Germinal center (tissue), 1 donor: Measurements from ENCODE around the gene KIAA1328.

ENCODE experiments used
- DNase-seq: peaks from one replicate; pipeline ENCODE4 v3.0.0; 2012; ENCODE audit warnings: mixed read lengths, low spot score

Gene KIAA1328

DNA sequence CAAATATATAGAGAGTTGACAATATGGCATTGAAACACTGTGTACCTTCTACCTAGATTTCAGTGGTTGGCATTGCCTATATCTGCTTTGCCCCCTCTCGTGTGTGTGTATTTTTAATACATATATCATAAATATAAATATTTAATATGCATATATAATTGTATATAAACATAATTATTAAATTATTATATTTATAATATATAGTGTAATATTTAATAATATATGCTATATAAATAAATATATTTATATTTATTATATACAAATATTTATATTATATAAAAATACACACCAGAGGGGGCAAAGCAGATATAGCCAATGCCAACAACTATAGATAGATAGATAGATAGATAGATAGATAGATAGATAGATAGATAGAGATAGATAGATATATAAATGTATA is 124.1 kb downstream of the KIAA1328 start:
- no peak for DNase-seq

DNA sequence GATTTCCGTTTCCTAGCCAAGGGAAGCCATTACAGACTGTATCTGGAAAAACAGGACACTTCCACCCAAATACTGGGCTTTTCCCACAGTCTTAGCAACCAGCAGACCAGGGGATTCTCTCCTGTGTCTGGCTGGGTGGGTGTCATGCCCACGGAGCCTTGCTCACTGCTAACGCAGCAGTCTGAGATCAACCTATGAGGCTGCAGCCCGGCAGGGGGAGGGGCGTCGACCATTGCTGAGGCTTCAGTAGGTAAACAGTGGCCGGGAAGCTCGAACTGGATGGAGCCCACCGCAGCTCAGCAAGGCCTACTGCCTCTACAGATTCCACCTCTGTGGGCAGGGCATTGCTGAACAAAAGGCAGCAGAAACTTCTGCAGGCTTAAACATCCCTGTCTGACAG is 131.1 kb downstream of the KIAA1328 start:
- DNase-seq: no peak

DNA sequence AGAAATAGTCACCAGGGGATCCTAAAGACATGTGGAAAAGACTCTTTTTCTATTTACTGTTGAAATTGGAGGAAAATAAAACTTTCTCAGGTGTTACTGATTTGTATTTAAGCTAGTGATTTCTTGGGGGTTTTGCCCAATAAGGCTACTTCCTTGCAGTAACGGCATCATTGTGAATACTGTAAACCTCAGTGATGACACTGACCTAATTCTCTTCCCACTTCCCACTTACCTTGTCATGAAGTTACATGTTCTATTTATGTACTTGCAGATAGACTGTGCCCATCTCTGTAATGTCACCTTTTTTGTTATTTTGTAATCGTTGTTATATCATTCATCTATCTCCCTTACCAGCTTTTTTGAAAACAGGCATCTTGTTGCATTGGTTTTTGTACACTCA is 134.5 kb downstream of the KIAA1328 start:
- DNase-seq: no peak

DNA sequence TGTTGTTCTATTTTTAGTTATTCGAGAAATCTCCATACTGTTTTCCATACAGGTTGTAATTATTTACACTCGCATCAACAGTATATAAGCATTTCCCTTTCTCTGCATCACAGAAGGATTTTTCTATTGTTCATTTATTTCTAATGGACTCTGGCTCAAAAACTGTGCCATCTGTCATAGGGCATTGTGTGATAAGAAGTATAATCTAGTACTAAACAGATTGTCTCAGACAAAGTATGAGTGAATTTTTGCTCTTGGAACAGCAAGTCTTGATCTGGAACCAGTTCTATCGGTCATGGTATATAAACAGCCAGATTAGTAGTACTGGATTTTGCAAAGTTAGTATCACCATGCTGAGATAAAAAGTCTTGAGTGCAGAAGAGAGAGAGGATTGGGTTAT is 145.8 kb downstream of the KIAA1328 start:
- DNase-seq: no peak

DNA sequence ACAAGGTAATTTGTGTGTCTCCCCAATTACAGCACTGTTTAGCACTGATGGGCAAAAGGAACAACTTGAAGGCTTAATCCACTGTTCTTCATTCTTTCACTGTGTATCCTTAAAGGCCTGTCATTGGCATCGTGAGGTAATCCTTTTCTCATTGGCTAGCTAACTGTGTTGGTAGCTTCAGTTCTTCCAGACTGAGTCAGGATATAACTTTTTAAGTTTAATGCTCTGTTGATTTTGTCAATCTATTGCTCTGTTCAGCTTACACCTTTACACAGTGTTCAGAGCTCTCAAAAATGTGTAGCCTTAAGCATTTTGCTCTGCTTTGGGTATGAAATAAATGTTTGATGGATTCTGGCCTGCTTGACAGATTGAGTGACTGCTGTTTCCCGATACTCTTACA is 148.2 kb downstream of the KIAA1328 start:
- no peak for DNase-seq

DNA sequence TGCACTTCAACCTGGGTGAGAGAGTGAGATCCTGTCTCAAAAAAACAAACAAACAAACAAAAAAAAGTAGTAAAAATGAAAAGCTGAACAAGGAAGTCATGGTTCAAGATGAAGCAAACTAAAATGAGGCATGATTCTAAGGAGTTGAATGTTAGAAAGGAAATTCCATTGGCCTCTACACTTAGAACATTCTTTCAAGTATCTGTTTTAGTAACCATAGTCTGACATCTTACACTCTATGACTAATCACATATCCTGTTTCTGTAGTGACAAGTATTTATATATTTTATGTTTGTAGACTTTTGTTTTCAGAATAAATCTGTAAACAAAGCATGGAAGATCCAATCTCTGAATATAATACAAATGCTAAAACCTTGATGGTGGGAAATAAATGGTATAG is 164.1 kb downstream of the KIAA1328 start:
- DNase-seq: no peak

DNA sequence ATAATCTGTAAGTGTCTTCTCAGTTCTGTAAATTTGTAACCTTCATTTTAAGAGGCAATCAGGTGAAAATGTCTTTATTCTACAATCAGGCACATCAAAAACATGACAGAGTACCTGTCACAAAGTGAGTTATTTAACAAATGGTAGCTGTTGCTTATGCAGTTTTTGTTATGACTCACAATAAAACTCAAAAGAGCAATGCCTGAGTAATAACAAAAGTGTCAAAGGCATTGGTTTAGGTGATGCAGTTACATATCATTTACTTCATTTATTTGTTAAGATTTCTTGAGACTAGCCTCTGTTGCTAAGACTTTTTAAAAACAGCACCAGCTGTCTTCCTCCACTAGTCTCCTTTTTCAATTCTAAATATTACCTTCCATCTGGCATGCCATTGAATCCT is 177.8 kb downstream of the KIAA1328 start:
- DNase-seq: no peak

DNA sequence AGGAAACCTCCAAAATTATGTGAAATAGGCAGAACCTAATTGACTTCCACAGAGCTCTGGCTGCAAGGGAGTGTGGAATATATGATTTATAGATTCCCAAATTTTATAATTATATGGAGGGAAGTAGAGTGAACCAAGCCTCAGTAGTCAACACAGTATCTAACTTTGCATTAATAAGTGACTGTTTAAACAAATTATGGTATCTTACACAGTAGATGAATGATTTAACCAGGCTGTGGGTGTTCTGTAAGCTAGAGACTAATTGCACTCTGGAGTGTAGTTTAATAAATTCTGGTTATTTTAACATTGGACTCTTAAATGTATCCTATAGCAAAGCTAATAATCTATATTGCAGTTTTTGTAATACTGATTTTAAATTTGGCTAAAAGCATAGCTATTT is 183.5 kb downstream of the KIAA1328 start:
- no peak for DNase-seq

DNA sequence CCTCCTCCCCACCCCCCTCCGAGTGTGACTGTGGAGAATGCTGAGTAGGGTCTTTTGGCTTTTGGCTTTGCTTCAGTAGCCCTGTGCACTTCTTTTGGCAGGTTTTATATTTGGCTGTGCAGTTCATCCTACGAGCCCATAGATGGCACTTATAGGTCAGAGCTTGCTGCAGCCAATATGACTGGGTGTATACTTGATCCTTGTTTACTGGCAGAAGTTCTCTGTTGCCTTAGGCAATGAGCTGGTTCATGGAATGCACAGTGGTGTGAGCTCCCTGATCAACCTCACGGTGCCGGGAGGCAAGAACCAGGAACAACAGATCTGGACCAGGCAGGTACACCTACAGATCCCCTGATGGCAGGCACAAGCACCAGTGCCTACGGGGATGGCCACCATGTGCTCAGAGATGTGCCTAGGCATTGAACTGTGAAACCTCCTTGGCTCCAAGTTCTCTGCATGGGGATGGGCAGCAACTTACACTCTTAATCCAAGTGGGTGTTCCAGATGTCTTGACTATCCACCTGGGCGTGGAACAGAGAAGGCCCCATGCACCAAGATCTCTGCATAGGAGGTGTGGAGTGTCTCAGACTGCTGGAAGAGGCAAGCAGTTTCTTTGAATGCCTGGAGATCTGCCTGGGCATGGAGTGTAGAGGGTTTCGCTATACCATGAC is 190.4 kb downstream of the KIAA1328 start:
- no peak for DNase-seq

DNA sequence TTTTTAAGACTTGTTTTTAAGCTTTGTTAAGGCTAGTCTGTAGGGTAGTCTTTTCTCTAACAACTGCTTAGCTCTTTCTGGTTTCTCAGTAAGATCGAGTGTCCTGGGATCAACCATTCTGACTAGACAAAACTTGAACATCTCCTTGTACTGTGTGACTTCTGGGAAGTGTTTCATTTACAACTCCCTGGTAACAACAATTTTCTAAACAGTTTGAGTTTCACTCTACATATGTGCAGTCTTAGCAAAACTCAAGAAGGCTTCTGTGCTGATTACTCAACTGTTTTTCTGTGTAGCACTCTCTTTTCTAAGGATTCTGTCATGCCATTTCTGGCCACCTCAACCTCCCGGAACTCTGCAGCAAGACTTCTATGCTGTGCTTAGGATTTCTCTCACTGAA is 204.5 kb downstream of the KIAA1328 start:
- DNase-seq: no peak

DNA sequence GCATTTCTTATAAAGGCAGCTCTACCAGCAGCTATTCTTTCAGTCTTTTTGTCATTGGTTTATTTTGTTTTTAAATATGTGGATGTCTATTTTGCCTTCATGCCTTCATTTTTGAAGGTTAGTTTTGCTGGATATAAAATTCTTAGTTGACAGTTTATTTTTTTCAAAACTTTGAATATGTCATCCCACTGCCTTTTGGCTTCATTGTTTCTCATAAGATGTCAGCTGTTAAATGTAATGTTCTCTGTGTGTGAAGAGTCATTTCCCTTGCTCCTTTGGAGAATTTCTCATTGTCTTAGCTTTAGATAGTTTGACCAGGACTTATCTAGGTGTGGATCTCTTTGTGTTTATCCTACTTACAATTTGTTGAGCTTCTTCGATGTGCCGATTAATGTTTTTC is 213.5 kb downstream of the KIAA1328 start:
- DNase-seq: no peak

DNA sequence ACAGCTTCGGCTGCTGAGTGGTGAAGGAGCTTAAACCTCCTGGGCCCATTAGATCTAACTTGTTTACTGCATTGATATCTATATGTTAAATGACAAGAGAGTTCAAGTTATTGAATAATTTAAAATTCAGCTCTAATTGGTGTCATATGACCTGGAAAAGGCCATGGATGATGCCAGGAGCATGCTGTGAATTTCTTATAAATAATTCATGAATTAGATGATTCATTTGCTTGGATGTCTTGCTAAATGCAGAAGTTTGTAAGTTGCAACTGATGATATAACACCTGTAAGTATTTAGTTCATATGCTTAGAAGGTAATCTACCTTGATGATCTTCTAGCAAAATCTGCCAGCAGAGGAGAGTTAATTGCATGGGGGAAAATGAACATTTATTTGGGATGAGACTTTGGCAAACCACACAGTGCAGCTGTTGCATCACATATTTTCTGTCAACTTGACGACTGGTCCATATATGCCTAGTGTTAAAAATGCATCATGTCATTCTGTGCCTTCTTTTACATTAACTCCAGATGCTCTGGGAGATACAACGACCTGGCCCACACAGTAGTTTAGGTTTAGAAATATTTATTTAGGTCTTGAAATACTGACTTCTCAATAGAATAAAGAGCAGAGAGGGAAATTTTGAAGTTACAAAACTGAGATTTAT is 226.3 kb downstream of the KIAA1328 start:
- DNase-seq: no peak

DNA sequence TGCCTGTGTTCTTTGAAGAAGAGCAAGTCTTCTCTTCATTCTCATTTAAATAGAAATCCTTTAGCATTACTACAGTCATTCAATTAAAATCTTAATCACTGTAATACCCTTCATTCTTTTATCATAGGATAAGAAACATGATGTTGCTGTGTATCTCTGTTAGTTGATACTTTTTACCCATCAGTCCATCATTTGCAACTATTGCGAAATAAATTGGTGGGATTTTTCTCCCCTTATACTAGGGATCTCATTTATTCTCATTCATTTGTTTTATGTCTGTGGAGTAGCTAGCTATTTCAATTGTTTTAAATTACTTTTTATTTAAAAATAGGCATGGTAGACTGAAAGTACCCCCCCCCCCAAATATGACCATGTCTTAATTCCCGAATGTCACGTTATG is 235.3 kb downstream of the KIAA1328 start:
- no peak for DNase-seq

DNA sequence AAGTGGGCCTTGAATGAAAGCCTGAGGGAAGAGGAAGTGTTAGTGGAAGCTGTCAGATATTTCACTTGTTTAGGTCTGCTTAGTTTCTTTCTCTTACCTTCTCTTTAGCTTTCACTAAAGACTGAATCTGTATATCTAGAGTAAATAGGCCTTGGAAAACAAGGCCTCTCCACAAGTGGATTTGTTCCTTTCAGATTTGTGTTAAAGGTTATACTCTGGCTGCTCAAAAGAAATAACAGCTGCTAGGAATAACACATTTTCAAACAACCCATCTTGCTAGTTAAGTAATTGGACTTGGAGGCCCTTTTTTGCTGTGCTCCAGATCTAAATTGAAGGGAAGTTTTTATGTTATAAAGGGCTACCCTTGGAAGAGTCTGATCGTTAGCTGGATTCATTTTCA is 236.3 kb downstream of the KIAA1328 start:
- DNase-seq: no peak

DNA sequence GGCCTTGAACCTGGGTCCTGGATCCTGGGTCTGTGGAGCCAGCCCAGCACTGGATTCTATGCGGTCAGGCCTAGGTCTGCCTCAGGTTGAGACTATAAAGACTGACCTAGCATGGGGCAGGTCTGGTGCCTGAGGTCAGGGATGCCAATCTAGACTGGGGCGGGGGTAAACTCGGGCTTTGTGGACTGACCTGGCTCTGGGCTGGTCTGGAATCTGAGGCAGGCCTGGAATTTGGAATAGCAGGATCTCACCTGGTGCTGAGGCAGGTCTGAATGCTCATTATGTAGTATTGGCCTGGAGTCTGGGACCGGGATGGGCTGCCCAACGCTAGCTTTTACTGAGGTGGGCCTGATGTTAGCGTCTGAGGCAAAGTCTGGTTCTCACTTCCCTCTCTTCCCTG is 256.0 kb downstream of the KIAA1328 start:
- DNase-seq: no peak

DNA sequence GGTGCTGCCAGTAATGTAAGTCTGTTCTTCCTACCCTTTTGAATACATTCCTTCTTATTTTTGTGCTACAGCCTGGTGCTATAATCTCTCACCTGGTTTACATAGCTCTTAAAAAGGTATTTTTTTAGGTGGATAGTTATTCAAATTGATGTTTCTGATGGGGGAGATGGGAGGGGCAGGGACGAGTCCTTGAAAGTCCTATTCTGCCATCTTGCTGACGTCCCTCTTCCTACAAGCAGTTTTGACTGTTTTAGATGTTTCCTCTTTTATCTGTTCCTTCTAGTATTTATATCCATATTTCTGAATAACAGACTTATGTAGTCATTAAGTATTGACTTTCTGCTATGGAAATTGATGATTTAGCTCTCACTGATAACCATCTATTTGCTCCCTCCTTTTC is 256.4 kb downstream of the KIAA1328 start:
- no peak for DNase-seq

DNA sequence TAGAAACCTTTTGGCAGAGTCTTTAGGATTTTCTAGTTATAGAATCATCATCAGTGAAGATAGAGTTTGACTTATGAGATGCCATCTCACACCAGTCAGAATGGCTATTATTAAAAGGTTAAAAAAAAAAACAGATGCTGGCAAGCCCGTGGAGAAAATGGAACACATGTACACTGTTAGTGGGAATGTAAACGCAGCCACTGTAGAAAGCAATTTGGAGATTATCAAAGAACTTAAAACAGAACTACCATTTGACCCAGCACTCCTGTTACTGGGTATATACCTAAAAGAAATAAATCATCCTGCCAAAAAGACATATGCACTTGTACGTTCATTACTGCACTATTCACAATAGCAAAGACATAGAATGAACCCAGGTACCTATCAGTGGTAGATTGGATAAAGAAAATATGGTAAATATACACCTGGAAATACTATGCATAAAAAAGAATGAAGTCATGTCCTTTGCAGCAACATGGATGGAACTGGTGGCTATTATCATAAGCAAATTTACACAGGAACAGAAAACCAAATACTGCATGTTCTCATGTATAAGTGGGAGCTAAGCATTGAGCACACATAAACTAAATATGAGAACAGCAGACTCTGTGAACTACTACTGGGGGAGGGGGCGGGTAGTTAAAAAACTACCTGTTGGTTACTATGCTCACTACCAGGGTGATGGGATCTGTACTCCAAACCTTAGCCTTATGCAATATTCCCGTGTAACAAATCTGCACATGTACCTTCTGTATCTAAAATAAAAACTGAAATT is 279.0 kb downstream of the KIAA1328 start:
- no peak for DNase-seq

DNA sequence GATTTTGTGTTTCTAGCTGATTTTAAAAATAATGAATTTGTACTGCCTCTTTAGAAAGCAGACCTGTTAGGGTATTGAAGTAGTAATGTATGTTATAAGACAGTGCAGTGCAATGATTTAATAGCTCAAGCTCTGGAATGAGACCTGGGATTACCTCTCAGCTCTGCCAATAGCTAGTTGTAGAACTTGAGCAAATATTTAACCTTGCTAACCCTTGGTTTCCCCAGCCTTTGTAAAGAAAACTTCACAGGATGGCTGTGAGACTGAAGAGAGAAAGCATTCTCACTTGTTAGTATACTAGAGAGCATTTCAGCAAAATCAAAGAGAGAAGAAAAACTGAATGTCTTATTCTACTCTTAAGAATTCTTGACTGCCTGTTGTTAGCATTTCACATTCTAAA is 293.9 kb downstream of the KIAA1328 start:
- no peak for DNase-seq

DNA sequence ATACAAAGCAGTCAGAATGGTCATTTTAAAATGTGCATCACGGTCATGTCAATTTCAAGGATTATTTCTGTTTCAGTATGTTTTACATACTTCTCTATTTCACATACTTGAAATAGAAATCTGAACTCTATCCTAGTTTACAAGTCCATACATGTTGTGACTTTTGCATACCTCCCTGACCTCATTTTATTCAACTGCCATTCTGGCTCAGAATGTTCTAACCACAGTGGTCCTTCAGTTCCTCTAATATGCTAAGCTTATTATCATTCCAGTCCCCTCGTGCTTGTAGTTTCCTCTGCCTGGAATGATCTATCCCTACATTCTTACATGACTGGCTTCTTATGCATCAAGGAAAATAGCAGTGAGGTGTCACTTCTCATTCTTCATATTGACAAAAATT is 295.6 kb downstream of the KIAA1328 start:
- DNase-seq: no peak

DNA sequence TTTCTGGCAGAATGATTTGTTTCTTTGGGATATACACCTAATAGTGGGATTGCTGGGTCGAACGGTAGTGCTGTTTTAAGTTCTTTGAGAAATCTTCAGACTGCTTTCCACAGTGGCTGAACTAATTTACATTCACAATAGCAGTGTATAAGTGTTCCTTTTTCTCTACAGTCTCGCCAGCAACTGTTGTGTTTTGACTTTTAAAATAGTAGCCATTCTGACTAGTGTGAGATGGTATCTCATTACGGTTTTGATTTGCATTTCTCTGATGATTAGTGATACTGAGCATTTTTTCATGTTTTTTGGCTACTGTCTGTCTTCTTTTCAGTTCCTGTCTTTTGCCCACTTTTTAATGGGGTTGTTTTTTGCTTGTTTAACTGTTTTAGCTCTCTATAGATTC is 306.2 kb downstream of the KIAA1328 start:
- DNase-seq: no peak

DNA sequence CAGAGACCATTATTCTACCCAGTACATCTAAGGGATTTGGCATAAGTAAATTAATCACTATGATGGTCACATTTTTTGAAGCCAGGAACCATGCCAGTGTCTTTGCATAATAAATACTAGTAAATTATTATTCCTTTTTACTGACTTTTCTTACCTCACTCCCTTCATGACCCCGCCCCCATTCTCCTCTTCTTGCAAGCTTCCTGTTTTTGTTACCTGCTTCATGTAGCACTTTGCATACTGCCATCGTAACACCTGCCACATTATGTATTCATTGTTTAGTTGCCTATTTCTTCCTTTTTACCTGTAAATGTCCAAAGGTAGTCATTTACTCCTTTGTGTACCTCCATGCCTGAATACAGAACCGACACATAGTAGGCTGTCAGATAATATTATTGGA is 309.5 kb downstream of the KIAA1328 start:
- DNase-seq: no peak

DNA sequence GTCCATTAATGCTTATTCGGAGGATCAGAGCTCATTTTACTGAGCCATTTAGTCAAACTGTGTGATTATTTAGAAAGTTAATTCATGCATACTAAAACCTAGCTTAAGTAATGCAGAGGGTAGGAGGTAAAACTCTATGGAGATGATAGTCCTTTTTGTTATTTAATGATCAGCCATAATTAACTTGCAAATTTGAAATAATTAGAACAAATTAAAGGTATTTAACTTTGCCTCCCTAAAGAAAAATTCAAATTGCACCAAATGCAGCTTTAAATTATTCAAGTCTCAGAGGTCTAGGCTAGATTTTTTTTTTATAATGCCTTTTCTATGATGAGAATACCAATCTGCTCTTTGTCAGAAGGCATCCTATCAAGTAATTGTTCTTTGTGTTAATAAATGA is 310.9 kb downstream of the KIAA1328 start:
- no peak for DNase-seq

DNA sequence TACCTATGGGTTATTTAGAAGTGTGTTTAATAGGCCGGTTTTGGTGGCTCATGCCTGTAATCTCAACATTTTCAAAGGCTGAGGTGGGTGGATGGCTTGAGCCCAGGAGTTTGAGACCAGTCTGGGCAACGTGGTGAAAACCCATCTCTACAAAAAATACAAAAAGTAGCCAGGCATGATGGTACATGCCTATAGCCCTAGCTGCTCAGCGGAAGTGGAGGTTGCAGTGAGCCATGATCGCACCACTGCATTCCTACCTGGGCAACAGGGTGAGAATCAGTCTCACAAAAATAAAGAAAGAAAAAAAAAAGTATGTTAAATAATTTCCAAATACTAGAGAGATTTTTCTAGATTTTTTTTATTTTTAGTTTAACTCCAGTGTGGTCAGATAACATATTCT is 316.0 kb downstream of the KIAA1328 start:
- no peak for DNase-seq
